Measurements from ENCODE around the gene ERN1.

ERN1 gene

DNA sequence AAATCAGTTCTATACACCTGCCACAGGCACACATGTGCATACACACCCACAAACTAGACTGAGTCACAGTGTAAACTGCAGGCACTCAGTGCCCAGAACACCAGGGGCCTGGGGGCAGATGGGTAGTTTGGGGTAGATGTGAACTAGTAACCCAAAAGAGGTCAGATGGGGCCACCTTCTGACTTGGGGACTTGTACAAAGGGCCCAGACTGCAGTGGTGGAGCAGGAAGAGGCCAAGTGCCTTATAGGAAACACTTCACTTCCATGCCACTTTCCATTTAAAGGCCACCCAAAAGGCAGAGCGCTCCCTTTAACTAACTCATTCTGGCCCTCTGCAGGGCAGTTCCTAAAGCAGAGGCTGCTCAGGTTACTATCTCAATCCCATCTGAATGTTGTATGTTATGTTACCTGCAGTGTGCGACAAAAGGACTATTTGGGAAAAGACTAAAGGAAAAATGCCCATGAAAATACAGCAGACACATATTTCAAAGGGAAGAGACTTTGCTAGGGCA, 27.8 kb upstream of the ERN1 start:
- no peak for DNase-seq

DNA sequence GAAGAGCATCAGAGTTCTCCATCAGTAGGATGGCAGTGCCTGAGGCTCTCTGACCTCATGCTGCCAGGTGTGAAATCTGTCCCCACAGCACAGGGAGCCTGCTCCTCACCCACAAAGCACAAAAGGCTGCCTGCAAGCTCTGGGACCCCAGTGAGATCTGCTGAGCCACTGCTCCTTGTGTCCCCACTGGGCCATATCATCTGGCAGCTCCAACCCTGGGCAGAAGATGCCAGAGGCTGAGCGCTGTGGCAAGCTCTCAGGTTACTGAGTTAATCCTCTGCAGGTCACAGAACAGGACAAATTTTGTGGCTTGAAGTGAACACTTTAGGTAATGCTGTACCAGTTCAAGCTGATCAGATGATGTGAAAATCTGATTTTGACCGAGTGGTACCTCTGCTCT, 26.7 kb upstream of the ERN1 start:
- DNase-seq = no peak

DNA sequence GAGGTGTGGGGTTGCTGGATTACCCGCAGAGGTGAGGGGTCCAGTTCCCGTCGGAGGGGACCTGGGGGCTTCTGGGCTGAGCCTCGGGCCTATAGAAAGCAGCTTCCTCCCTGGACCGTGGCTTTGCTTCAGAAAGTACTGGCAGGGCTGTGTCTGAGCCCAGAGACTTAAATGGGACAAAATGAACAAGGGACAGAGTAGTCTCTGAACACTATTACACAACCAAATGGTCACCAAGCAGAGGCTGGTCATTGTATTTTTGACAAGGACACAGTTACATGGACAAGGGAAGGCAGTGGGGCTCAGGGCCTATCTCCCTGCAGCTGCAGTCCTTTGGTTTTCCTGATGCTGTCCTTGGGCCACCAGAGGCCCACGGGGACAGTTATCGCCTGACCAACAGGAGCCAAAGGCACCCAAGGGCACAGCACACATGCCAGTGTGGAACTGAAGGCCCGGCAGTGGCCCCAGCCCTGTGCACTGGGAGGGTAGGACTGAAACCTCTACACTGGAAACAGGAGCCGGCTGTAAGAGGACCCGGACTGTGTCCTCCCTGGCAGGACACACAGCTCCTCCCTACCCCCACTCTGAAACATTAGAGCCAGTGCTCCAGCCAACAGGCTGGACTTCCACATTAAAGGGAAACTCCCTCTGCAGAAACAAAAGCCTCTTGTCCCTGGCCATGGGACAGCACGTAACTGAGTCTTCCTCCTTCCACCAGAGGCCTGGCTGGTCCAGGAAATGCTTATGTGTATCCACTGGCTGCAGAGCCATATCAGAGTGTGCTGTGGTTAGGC, 26.0 kb upstream of the ERN1 start:
- DNase-seq = no peak

DNA sequence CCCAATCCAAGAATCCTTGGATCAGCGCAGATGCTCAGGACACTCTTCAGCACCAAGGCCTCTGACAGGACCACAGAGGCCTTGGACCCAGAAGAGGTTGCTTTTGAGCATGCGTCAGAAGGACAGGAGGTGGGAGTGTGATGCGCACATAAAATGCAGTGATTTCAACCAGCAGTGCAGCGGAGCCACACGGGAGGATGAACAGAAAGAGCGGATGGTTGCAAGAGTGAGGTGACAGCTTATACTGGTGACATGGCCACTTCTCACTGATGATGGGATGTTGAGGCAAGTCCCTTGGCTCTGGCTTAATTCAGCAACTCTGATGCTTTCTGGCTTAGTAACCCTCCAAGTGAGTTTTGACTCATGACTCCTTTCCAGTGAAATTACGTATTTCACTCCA, 25.2 kb upstream of the ERN1 start:
- no peak for DNase-seq

DNA sequence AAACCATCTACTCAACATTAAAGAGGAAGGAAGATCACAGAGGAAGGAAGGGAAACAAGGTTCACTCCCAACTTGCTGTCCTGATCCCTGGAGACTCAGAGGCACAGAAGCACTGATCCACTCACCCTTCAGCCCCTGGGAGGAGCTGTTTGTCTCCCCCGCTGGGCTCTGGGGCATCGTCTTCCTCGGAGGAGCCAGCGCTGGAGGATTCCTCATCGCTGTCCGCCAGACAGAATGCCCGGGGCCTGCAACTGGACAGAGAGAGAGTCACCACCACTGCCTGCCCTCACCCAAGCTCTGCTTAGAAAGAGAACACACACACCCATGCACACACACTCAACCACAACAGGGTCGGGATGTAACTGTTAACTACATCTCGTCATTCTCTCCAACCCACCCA, 24.8 kb upstream of the ERN1 start:
- no peak for DNase-seq

DNA sequence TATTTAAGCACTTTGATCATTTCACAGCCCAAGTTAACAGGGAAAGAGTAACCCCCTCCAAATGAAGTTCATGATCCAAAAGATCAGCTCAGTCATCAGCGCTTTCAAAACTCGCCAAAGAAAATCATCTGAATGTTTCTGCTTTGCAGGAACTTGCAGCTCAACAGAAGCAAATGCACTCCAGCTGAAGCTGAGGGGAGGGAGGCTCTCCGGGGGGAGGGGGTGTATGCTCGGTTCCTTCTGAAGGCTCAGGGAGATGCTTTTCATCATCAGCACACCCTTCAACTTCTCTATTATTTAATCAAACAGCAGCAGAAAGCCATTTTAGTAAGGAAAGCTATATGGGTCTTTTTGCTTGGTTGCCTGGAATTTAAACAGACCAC, 24.4 kb upstream of the ERN1 start:
- no peak for DNase-seq

DNA sequence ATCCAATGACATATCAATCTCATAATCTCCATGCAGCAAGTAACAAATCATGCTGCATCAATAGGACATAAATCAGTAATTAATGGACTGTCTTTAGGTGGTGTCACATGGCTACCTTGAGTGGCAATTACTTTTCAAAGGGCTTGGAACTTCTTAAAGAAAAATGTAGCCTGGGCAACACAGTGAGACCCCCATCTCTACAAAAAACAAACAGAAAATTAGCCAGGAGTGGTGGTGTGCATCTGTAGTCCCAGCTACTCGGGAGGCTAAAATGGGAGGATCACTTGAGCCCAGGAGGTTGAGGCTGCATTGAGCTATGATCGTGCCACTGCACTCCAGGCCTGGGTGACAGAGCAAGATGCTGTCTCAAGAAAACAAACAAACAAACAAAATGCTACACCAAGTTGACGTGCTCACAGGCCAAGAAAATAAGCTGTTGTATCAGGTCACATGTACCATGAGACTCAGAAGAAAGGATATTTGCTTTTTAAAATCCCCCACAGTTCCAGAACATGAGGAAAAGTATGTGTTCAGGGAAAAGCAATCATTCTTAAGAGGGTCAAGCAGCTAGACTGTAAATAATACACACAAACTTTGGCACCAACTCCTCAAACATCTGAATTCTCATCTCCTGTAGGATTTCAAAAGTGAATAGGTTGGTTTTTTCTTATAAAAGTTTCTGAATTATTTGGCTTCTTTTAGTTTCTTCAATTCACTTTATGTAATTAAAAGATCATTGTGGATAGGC, 23.8 kb upstream of the ERN1 start:
- no peak for DNase-seq

DNA sequence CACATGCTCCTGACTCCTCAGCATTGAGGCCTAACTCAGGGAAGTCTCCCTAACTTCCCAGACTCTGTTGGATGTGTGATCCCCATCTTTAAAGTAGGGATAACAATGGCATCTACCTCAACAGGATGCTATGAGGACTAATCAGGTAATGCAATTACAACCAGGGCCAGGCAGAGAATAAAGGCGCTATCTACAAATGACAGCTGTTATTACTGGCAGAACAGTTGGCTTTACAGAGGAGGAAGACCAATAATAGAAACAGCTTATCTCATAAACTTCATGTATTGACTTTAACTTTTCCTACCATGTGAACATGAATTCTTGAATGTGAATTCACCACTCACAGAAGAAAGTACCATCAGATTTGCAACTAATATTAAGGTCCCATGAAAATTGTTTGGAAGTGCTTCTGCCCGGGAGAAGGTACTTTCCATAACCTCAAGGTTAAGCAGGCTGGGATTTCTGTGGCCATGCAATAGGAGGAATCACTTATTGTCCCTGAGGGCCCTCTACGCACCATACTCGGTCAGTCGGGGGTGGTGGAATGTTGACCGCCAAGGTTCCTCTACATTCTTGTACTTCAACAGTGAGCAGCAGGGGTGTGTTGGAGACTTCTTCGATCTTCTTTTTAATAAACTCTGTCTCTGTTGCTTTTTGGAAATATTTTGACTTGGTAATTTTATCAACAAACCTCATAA, 22.6 kb upstream of the ERN1 start:
- no peak for DNase-seq

DNA sequence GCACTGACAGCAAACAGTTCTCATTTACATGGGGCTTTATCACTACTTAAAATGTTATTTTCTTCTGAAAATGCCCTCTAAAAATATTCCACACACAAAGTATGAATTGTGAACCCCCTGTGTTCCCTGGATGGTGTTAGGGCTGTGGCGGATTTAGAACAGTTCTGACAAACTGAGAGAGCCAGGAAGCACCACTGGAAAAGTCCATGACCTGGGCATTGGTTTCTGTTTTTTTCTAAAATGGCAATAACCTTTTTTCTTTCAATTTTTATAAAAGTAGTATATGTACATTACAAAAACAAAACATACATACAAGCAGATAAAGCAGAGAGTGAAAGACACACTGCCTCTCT, 21.0 kb upstream of the ERN1 start:
- no peak for DNase-seq

DNA sequence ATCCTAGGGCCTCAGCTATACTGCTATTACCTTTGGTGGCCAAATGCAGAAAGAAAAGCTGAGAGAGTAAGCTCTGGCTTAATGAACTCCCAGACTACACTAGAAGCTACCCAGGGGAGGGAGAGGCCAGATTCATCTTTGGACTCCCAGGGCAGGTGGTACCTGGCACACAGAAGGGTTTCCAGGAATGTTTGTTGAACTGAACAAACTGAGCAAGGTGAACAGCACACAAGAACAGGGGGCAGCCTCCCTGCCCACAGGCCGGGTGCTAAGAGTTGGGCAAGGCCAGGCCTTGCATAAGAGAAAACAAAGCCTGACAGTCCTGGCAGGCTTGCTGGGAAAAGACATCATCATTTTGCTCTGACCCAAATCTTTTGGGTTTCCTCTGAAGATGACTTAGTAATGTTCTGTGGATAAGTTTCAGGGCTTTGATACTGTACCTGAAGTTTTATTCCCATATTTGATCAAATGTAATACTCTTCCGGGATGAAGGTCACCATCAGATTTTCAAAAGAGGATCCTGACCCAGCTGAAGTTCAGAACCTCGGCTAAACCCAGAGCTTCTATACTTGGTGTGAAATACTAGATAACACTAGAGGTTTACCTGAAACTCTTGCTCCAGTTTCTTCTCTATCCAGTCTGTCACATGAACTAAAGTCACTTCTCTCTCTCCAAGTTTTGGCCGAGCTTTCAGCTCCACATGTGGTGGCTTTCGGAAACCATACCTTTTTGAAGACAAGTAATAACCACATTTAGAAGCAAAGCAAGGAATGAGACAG, 20.5 kb upstream of the ERN1 start:
- DNase-seq = no peak

DNA sequence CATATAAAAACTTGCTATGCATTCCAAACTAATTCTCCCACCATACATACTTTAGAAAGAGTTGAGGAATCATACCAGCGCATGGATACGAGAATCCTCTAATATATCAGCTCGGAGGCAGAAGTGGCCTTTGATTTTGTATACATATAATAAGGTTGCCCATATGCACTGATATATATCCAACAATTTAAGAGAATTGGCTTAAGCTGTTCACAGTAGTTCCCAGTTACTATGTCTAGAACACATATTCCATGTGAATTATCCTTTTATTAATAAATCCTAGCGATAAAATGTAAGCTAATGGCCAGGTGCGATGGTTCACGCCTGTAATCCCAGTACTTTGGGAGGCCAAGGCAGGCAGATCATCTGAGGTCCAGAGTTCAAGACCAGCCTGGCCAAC, 19.3 kb upstream of the ERN1 start:
- DNase-seq = no peak

DNA sequence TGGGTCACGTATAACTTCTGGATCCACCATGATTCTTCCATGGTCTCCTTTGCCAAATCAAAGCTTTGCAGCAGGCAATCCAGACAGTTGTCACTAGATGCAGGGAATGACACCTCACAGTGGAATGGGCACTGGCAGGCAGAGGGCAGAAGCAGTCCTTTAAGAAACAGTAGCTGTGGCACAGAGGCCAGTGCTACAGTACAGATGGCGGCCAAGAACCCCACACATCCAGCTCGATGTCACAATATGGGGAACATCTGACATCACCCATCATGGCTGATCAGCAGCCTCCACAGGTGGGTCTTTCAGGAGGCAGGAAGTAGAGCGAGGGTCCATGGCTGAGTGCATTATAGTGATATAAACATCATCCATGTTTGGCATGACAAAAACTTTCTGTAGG, 18.8 kb upstream of the ERN1 start:
- DNase-seq = no peak

DNA sequence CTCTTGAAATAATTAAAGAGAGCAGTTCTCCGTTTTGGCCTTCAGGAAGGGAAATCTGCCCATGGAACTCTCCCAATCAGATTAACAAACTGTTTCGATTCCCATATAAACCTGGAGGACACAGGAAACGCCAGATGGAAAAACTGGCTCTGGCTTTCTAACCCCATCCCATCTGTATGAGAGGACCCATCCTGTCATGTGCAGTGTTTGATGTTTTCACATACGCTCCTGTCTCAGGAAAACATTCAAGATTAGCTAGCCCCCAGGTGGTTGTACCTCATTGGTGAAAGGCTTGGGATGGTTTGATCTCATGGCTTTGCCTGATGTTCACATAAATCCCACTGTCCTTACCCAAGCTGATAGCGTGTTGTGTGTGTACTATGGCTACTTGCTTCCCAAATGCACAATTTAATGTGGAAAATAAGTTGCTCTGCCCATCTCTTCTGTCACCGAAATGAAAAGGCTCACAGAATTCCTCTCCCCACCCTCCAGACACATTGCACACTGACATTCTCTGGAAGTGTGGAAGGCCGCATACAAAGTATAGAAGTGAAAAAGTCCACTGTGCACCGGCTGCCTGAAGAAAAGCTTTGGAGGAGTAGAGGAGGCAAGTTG, 18.2 kb upstream of the ERN1 start:
- no peak for DNase-seq

DNA sequence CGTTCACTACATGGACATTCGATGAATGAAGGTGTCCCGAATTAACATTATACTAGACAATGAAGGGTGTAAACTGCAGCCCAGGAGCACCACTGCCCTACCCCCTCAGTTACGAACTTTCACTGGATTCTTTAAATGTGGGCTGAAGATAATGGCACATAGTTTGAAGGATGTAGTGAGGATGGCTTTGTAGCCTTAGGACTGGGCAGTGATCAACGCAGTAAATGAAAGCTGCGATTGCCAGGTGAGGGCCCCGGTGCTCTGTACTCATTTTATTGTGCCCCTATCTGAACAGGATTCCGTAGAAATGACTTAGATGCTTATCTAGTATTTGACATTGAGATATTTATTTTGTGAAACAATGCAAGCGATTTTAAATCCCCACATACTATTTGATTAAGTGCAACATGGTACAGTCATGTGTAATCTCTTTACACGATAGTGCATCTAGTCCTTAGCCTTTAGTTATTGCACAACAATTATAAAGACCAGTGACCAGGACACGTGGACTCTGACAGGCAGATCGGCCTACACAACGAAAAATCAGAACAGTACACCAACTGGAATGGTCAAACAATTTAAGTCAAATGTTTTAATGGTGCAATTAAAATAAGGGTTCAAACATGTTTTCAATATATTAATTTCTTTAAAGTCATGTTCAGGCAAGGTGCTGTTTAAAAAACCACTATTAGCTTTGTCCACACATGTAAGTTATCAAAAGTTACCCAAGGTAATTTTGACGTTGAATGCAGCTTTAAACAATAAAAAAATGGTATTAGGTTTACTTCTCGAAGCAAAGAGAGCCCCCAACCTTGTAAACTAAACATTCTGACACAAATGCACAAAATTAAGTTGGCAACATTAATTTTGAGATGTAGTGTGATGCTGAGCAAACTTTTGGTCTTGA, 17.4 kb upstream of the ERN1 start:
- no peak for DNase-seq

DNA sequence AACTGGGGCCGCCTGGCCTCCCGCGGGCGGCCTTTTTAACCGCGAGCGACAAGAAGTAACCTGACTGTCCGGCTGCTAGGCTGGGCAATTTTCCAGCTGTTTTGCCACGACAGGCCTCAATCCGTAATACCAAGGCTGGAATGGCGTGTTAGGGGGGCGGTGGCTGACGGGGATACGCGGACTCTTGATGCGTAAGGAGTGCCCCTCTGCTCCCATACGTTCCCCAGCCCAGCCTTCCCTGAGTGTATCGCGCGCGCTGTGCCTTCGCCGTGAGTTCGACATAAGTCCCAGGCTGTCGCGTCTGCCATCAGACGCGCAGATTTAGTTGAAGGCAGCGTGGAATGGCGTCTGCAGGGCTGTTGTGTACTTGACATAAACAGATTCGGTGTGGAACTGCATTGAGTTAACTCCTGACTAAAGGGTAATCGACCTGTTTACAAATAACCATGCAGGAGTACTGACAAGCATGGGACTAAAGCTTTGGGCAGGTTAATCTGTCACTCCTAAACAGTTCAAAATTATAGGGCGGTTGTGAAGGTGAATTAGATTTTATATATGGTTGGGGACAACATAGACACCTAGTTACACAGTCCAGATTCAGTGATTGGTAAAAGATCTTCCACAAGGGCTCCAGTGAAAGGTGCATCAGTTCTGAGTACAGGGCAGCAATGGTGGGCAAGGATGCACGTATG, 16.6 kb upstream of the ERN1 start:
- peak; percentile 58 for DNase-seq

DNA sequence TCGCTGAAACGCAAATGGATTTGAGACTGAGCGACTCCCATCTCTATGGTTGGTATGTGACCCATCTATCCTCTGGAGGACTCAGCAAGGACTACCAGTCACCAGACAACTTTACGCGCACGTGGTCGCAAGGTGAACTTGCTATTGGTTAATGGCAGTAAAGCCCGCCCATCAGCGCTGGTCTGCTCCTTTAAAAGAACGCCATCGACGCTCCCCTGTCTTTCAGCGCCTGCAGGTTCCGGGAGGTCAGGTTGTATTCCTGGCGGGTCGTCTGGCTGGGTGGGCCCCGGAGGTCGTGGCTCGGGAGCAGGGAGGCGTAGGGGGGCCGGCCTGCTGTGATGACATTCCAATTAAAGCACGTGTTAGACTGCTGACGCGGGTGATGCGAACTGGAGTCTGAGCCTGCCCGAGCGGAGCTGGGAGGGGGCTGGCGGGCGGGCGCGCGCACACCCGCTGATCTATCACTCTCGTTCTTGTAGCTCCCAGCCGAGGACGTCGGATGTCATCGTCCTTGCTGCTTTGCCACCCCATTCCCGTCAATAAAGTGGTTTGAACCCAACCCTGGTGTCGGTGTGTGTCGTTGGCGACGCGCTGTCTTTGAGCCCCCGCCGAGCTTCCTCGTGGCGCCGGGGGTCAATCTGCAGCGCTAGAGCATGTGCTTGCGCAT, 15.9 kb upstream of the ERN1 start:
- peak; percentile 93 for DNase-seq

DNA sequence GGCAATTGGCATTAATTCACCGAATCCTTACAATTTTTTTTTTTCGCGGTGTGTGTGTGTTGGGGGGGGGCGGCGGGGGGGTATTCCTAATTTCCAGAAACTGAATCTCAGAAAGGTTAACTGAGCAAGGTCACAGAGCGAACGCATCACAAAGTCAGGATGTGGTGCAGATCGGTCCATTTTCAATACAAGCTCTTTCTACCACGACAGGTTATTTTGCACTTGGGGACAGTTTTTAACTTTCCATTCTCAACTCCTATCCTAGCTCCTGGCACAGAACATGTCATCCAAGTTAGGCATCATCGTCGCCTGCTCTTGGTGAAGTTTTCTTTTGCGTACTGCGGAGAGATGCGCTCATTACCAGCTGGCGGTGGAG, 15.4 kb upstream of the ERN1 start:
- no peak for DNase-seq

DNA sequence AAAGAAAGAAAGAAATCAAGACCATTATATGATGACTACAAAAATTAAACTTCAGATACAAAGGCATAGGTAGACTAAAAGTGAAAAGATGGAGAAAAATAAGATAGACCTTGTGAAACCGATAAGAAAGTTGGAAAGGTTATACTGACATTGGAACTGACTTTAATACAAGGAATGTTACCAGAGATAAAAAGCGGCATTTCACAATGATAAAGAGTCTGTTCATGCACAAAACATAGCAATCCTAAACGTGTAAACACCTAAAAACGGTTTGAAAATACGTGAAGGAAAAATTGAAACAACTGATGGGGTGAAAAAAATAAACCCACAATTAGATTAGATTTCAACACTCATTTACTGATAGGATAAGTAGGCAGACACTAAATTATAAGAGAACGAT, 9.6 kb upstream of the ERN1 start:
- no peak for DNase-seq

DNA sequence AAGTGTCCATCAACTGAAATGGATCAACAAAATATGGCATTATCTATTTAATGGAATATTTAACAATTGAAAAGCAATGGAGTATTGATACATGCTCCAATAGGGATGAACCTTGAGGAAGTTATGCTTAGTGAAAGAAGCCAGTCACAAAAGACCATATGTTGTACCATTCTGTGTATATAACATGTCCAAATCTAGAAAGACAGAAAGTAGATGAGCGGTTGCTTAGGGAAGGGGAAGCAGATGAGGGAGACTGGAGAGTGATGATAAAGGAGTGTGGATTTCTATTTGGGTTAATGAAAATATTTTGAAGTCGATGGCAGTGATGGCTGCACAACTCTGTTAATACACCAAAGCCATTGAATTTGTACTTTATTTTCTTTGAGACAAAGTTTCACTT, 8.5 kb upstream of the ERN1 start:
- no peak for DNase-seq

DNA sequence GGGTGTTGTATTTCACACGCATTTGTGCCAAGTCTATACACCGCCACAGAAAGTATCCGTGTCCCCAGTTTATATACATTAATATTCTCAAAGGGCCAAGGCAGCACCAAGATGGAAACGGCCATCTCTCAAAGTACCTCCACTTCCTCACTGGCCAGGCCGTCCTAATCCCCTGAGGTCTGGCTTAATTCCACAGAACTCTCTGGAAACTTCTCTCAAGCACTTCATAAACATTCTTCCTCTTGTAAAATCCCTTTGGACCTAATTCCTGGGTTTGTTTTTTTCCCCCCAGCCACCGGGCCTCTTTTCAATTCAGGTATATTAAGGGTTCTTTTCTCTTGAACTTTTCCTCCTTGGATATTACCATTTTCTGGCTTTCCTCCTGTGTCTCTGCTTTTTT, 5.1 kb upstream of the ERN1 start:
- no peak for DNase-seq

All from activated CD8-positive, alpha-beta memory T cell treated with anti-CD3 and anti-CD28 coated beads, Interleukin-2, amount 50 U/mL, for 4 hours (primary cell).